Measurements from ENCODE around the gene GPR37L1. TPM values are rescaled to one million over a fixed set of nuclear protein-coding genes. Genes with fewer than 3 reads are reported as not detected.

The GPR37L1 gene
- total RNA-seq, 2 experiments from 2014 or later = not detected

DNA sequence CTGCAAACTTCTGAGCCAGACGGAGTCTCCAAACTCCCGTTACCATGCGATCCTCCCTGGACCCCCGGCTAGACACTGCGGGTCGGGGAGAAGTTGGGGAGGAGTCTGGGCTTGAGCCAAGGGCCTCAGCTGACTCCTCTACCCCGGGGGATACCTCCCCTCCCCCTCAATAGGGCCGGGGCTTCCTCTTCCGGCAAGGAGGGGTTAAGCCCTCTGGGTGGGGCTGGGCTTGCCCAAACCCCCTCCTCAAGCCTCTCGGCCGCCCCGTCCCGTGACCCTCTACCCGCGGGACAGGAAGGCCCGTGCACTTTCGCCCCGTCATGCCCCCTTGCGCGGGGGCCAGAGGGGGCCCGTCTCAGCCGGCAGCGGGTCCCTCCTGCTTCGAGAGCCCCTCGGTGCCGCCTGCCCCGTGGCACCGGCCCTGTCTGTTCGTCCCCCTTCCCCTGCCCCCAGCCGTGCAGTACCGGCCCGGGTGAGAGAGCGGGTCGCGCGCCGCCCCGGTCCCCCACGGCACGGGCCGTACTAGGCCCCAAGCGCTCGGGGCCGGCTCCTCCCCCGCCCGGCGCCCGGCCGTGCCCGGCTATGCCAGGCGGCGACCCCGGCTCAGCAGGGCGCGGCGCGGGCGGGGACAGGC lies 21.2 kb downstream of the GPR37L1 start:
- H3K27ac Mint-ChIP-seq = peak overlapping the region; percentile 84
- Histone ChIP-seq H3K36me3 (ENCODE audit: insufficient read depth, low read length) (peaks cover 38% of the 10 kb centered on the region), H3K4me3 (ENCODE audit: low read length) (peak overlapping the region; percentile 89), H3K9me3 (ENCODE audit: control insufficient read depth in 1 of 2, insufficient read depth in 1 of 2, low read length in 2 of 2) (no peaks in the 10 kb centered on the region), H3K27me3 (ENCODE audit: control insufficient read depth in 1 of 2, insufficient read depth in 2 of 2, low read length in 2 of 2) (no peaks in the 10 kb centered on the region), H3K4me1 (ENCODE audit: insufficient read depth, low read length) (peaks cover 40% of the 10 kb centered on the region), H3K27ac (ENCODE audit: low read depth in 1 of 2, low read length in 2 of 2) (peak overlapping the region; percentile 69 to 71)
- DNase-seq = peak in 5 of 14 experiments; percentile 11 to 57 (median 39)
- ATAC-seq (ENCODE audit: poor library complexity) = peak; percentile 50
- CTCF ChIA-PET = interaction anchor here (1.6 to 4.0 kb wide), 3 partner anchors 9 to 17 kb away, joined by 5 to 15 read pairs (median 8); partner anchors contain the start of gene PTPN7
- POLR2A ChIA-PET = interaction anchor here (0.6 to 6.4 kb wide), 6 partner anchors 9 to 189 kb away, joined by 3 to 66 read pairs (median 4); partner anchors contain the start of genes PTPN7 and TIMM17A
- H3K27me3 Mint-ChIP-seq = no peaks in the 10 kb centered on the region
- TF ChIP-seq, protein P1, sequence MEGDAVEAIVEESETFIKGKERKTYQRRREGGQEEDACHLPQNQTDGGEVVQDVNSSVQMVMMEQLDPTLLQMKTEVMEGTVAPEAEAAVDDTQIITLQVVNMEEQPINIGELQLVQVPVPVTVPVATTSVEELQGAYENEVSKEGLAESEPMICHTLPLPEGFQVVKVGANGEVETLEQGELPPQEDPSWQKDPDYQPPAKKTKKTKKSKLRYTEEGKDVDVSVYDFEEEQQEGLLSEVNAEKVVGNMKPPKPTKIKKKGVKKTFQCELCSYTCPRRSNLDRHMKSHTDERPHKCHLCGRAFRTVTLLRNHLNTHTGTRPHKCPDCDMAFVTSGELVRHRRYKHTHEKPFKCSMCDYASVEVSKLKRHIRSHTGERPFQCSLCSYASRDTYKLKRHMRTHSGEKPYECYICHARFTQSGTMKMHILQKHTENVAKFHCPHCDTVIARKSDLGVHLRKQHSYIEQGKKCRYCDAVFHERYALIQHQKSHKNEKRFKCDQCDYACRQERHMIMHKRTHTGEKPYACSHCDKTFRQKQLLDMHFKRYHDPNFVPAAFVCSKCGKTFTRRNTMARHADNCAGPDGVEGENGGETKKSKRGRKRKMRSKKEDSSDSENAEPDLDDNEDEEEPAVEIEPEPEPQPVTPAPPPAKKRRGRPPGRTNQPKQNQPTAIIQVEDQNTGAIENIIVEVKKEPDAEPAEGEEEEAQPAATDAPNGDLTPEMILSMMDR (IDR thresholded peaks at IDR 0.05) = no peak
- peak overlapping the region; percentile 96 for H3K4me3 Mint-ChIP-seq
- no peaks in the 10 kb centered on the region for H3K9me3 Mint-ChIP-seq
- H3K36me3 Mint-ChIP-seq (ENCODE audit: low read depth) = peaks cover 32% of the 10 kb centered on the region
- H3K4me1 Mint-ChIP-seq (ENCODE audit: low read depth) = peaks cover 46% of the 10 kb centered on the region
- intact Hi-C loops (cut with DNase I, micrococcal nuclease) = loop anchor here in 1 of 2 experiments (10.0 kb wide), 2 partner anchors 741 to 989 kb away; partner anchors contain the start of genes RABIF and TMEM9

DNA sequence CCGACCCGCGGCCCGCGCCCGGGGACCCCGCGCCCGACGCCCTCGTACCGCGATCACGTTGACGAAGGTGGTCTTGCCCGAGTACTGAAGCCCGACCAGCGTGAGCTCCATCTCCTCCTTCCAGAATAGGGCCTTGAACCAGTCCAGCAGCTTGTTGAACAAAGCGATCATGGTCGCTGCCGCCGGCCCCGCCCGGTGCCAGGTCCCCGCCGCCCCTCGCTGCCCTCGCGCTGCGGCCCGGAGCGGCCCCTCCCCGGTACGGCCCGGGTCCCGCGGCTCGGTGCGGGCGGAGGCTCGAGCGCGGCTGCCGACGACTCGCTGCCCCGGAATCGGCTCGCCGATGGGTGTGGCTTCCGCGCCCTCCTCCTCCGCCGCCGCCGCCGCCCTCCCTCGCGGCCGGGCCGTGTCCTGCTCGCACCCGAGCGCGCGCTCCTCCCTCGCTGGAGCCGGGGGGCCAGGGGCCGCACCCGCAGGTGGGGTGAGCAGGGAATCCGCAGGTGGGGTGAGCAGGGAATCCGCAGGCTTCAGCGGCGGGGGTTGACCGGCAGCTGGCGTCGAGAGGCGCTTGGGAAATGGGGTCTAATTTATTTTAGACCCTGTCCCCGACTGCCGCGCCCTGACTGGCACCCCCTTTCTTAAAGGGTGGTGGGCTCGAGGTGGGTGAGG lies 21.8 kb downstream of the GPR37L1 start, which contains the start of gene ARL8A:
Gene ARL8A, minus strand, starts transcription at position 336 of the 666 bp plus-strand sequence. Its CDS starts 165 bp downstream, at position 171.
- peaks cover 45% of the 10 kb centered on the region for H3K4me1 Mint-ChIP-seq (ENCODE audit: low read depth)
- POLR2A ChIA-PET = interaction anchor here (0.6 to 6.4 kb wide), 4 partner anchors 9 to 17 kb away, joined by 3 to 66 read pairs (median 3); partner anchors contain the start of gene PTPN7
- intact Hi-C loops (cut with DNase I, micrococcal nuclease) = loop anchor here in 1 of 2 experiments (5.0 to 10.0 kb wide), 3 partner anchors 317 to 990 kb away; partner anchors contain the start of genes IPO9, RABIF and TMEM9

More for the DNA sequence above, 21.8 kb downstream of the GPR37L1 start, which contains the start of gene ARL8A:
- peaks cover 40% of the 10 kb centered on the region for H3K4me1 ChIP-seq (ENCODE audit: insufficient read depth, low read length)
- TF ChIP-seq, protein P1 (IDR thresholded peaks at IDR 0.05) = no peak
- Mint-ChIP-seq H3K27ac (peak within 1 kb of the TSS; percentile 94), H3K9me3 (no peaks in the 10 kb centered on the region), H3K4me3 (peak within 1 kb of the TSS; percentile 97), H3K27me3 (no peaks in the 10 kb centered on the region), H3K36me3 (ENCODE audit: low read depth) (peaks cover 35% of the 10 kb centered on the region)
- CTCF ChIA-PET = interaction anchor here (1.6 to 4.0 kb wide), 3 partner anchors 9 to 16 kb away, joined by 5 to 15 read pairs (median 8); partner anchors contain the start of gene PTPN7
- H3K4me3 ChIP-seq (ENCODE audit: low read length) = peak within 1 kb of the TSS; percentile 89
- peak; percentile 35 to 83 (median 65) for DNase-seq
- H3K27ac ChIP-seq (ENCODE audit: low read depth in 1 of 2, low read length in 2 of 2) = peak within 1 kb of the TSS; percentile 69 to 71
- no peaks in the 10 kb centered on the region for H3K27me3 ChIP-seq (ENCODE audit: control insufficient read depth in 1 of 2, insufficient read depth in 2 of 2, low read length in 2 of 2)
- ATAC-seq (ENCODE audit: poor library complexity) = peak; percentile 75
- peaks cover 42% of the 10 kb centered on the region for H3K36me3 ChIP-seq (ENCODE audit: insufficient read depth, low read length)
- no peaks in the 10 kb centered on the region for H3K9me3 ChIP-seq (ENCODE audit: control insufficient read depth in 1 of 2, insufficient read depth in 1 of 2, low read length in 2 of 2)
